ENCODE results near the gene ATP1A2. TPM values are rescaled to one million over a fixed set of nuclear protein-coding genes. Genes with fewer than 3 reads are reported as not detected.

ATP1A2 gene
- total and polyA plus RNA-seq, 2 donors, result 13.2 to 41.5 TPM

DNA sequence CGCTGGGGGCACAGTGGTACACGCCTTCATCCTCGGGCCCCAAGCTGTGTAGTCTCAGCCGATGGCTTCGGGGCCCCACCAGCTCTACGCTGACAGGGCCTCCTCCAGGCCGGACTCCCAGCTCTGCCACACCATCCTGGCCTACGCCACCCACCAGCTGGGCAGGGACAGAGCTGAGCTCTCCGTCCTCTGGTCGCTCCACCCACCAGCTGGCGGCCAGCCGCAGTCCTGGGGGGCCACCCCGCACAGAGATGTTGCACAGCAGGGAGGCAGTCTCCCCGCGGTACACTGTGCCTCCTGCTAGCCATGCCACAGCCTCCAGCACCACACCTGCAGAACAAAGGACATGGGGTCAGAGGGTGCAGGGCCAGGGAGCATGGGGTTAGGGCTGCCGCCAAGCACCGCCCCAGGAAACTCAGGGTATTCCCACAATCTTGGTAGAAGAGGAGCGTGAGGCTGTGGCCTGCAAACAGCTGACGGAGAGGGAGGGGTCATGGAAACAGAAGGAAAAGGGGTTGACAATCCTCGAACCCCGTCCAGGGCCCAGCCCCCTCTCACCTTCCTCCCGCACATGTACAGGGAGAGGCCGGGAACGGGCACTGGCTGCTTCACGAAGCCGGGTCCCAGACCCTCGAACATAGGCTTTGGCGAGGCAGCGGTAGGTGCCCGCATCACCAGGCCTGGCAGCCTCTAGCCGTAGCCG, 23.0 kb upstream of the ATP1A2 start:
- peaks cover 2% of the 10 kb centered on the region for H3K36me3 ChIP-seq (ENCODE audit: insufficient read depth)
- DNase-seq (ENCODE audit: extremely low spot score), result no peak

DNA sequence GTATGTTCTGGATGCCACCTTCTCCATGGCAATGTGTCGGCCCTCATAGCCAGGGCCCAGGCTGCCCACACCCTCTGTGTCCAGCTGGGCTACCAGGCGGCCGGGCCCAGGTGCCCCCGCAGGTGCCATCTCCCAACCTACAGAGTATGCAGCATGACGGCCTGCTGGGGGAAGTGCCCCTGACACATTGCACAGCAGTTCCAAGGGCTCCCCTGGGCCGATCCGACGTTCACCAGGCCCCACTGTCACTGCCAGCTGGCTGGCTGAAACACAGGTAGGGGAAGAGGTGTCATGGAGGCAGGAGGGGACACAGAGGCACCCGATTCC, 22.5 kb upstream of the ATP1A2 start:
- Histone ChIP-seq H3K27ac (ENCODE audit: low read depth) (no peak overlapping the region), H3K36me3 (ENCODE audit: insufficient read depth) (peaks cover 2% of the 10 kb centered on the region), H3K4me3 (ENCODE audit: low read depth, low read length) (no peak overlapping the region), H3K4me1 (ENCODE audit: insufficient read depth) (no peaks in the 10 kb centered on the region)
- 82% methylated on average over 9 of the region's 9 CpGs for WGBS
- DNase-seq (ENCODE audit: extremely low spot score), result no peak

More for the DNA sequence above, 23.0 kb upstream of the ATP1A2 start:
- 95% methylated on average over 32 of the region's 32 CpGs for WGBS
- Histone ChIP-seq H3K4me3 (ENCODE audit: low read depth, low read length) (no peak overlapping the region), H3K27ac (ENCODE audit: low read depth) (no peak overlapping the region), H3K4me1 (ENCODE audit: insufficient read depth) (no peaks in the 10 kb centered on the region)

DNA sequence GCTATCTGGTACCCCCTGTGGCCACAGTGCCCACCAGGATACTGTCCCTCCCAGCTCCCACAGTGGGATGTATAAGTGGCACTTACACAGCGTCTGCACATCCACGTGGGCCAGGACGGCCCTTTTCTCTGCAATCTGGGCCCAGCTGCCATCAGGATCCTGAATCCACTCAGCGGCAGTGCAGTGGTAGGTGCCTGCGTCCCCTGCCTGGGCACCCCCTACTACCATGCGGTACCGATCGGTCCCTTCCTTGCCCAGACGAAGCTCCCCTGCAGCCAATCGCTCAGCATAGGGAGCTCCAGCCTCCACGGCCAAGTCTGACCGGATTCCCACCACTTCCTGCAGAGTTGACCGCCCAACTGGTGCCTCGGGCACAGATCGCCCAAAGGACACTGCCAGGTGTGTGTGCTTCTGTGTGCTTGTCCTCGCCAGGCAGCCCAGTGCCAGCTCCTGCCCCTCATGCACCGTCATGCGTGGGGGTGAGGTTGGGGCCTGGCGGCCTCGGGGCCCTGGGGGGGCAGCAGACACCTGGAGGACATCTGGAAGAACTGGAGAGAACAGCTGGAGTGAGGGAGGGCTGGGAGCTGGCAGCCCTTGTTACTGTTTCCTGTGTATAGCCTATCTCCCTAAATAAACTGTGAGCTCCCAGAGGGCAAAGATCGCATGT, 21.8 kb upstream of the ATP1A2 start:
- Histone ChIP-seq H3K36me3 (ENCODE audit: insufficient read depth) (peaks cover 1% of the 10 kb centered on the region), H3K27ac (ENCODE audit: low read depth) (no peak overlapping the region), H3K4me1 (ENCODE audit: insufficient read depth) (no peaks in the 10 kb centered on the region), H3K4me3 (ENCODE audit: low read depth, low read length) (no peak overlapping the region)
- WGBS, result 83% methylated on average over 21 of the region's 21 CpGs
- no peak for DNase-seq (ENCODE audit: extremely low spot score)

DNA sequence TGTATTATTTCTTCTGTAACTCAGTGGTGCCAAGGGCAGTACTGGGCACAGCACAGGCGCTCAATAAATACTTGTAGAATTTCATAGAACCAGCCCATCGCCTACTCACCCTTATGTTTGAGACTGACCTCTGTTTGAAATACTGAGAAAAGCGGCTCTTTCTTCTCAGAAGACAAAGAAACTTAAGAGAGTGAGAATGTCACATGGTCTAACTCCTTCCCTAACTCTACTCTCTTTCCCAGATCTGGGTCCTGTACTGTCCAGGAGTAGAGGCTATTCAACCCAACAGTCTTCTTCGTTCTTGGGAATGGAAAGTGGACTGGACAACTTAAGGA, 21.3 kb upstream of the ATP1A2 start:
- DNase-seq (ENCODE audit: extremely low spot score), result no peak
- Histone ChIP-seq H3K4me1 (ENCODE audit: insufficient read depth) (no peaks in the 10 kb centered on the region), H3K4me3 (ENCODE audit: low read depth, low read length) (no peak overlapping the region), H3K27ac (ENCODE audit: low read depth) (no peak overlapping the region), H3K36me3 (ENCODE audit: insufficient read depth) (no peaks in the 10 kb centered on the region)
- 83% methylated on average over 4 of the region's 4 CpGs for WGBS

DNA sequence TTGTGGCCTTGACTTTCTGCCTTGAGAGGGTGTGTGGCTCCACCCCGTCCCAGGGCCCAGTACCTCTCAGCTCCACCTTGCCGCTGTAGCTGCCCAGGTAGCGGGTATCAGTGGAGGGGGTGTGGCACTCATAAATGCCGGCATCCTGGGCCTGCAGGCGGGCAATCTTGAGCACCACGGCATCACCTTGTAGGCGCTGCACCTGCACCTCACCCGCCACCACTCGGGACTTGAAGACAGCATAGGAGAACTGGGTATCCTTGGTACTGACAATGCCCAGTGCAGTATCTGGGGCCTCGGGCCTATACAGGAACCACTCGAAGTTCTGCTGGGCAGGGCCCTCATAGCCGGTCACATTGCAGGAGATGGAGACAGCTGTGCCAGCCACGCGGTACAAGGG, 20.8 kb upstream of the ATP1A2 start:
- 95% methylated on average over 14 of the region's 14 CpGs for WGBS
- H3K27ac ChIP-seq (ENCODE audit: low read depth), result no peak overlapping the region
- DNase-seq (ENCODE audit: extremely low spot score), result no peak
- H3K4me3 ChIP-seq (ENCODE audit: low read depth, low read length), result no peak overlapping the region
- no peaks in the 10 kb centered on the region for H3K36me3 ChIP-seq (ENCODE audit: insufficient read depth)
- H3K4me1 ChIP-seq (ENCODE audit: insufficient read depth), result no peaks in the 10 kb centered on the region

DNA sequence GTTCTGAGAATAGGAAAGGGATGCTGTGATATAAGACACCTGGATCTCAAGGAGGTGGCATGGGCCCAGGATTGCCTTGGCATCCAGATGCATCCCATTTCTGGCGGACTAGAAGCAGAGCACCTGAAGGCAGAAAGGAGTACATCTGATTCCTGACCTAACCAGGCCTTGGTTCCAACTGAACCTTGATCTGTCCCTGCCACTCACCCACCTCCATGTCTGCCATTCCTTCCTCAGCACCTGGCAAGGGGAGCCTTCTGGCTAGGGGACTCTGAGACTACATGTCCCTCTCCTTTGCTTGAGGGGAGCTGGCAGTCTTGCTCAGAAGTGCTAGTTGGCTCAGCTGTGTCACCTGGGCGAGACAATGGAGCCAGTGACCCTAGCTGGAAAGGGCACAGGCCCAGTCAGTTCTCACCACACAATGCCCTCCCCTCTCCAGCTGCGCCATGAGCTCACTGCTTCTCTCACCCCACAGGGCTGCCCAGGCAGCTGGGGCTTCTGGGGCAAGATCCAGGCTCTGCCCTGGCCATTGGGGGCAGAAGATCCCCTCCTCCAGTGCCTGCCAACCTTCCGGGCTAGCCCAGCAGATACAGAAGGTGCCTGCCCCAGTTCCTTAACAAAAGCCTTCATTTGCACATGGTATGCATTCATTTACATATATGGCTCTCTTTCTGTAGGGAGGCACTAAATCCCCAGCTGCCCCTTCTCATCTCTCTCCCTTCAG, 20.0 kb upstream of the ATP1A2 start:
- DNase-seq (ENCODE audit: extremely low spot score), result no peak
- WGBS, result 98% methylated on average over 4 of the region's 4 CpGs
- Histone ChIP-seq H3K36me3 (ENCODE audit: insufficient read depth) (no peaks in the 10 kb centered on the region), H3K4me3 (ENCODE audit: low read depth, low read length) (no peak overlapping the region), H3K27ac (ENCODE audit: low read depth) (no peak overlapping the region), H3K4me1 (ENCODE audit: insufficient read depth) (no peaks in the 10 kb centered on the region)

DNA sequence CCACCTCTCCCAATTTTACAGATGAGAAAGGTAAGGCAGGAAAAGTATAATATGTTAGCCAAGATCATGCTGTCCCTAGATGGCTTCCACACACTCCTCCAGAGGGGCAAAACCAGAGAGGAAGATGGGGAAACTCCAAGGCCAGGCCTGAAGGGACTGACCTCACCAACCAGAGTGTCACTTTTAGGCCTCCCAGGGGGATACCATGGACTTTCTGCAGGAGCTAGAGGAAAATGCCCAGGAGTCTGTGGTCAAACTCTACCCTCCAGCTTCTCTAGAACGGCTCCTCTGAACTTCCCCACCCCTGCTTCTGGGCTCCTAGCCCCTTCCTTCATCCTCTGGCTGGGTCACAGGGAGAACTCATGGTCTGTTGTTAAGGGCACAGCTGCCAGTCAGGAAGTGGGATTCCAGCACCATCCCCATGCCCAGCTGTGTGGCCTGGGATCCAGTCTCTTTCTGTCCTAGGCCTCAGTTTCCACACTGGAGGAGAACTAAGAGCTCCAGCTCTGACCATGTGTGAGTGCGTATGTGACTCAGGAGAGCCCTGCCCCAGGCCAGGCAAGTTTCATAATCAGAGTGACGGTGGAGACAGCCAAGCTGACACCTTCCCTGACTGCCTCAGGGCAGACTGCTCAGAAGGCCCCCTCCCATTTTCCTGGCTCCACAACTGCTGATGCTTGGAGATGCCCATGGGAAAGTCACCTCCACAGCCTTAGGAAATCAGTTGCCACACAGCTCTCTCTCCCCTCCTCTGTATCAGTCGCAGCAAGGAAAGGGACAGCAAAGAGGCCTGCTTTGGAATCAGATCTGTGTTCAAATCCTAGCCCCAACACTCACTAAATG, 19.1 kb upstream of the ATP1A2 start:
- DNase-seq (ENCODE audit: extremely low spot score), result no peak
- Histone ChIP-seq H3K36me3 (ENCODE audit: insufficient read depth) (no peaks in the 10 kb centered on the region), H3K4me1 (ENCODE audit: insufficient read depth) (no peaks in the 10 kb centered on the region), H3K27ac (ENCODE audit: low read depth) (no peak overlapping the region), H3K4me3 (ENCODE audit: low read depth, low read length) (no peak overlapping the region)
- 81% methylated on average over 4 of the region's 4 CpGs for WGBS

DNA sequence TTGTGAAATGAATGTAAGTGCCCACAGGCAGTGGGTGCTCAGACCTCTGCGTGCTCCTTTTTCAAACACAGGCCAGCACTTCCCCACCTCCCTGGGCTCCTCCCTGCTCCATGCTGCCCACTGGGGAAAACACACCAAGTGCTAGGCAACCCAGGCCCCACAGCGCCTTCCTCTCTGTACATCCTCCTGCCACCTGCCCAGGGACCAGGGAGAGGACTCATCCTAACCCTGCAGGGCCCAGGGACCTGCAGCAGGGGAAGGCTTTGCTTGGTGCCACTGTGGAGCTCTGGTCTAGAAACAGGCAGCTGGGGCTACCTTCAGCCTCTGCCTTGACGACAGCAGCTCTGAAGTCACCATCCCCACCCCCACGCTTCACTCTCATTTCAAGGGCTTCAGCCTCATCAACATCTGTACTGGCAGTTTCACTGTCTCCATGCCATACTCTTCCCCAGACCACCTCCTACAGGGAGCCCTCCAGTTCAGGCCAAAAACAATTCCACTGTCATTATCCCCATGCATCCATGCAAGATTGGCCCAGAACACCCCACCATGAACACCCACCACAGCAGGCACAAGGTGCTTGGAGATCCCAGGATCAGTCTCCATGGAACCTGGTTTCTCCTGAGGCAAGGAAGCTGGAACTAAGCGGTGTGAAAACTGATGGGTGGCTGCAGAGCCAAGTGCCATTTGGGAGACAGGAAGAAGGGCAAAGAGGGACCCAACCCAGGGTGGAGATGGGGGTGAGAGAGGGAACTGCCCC, 18.2 kb upstream of the ATP1A2 start:
- no peaks in the 10 kb centered on the region for H3K4me1 ChIP-seq (ENCODE audit: insufficient read depth)
- WGBS, result 83% methylated on average over 5 of the region's 5 CpGs
- peak overlapping the region; percentile 77 for H3K4me3 ChIP-seq (ENCODE audit: low read depth, low read length)
- H3K27ac ChIP-seq (ENCODE audit: low read depth), result no peak overlapping the region
- H3K36me3 ChIP-seq (ENCODE audit: insufficient read depth), result no peaks in the 10 kb centered on the region
- DNase-seq (ENCODE audit: extremely low spot score), result no peak

DNA sequence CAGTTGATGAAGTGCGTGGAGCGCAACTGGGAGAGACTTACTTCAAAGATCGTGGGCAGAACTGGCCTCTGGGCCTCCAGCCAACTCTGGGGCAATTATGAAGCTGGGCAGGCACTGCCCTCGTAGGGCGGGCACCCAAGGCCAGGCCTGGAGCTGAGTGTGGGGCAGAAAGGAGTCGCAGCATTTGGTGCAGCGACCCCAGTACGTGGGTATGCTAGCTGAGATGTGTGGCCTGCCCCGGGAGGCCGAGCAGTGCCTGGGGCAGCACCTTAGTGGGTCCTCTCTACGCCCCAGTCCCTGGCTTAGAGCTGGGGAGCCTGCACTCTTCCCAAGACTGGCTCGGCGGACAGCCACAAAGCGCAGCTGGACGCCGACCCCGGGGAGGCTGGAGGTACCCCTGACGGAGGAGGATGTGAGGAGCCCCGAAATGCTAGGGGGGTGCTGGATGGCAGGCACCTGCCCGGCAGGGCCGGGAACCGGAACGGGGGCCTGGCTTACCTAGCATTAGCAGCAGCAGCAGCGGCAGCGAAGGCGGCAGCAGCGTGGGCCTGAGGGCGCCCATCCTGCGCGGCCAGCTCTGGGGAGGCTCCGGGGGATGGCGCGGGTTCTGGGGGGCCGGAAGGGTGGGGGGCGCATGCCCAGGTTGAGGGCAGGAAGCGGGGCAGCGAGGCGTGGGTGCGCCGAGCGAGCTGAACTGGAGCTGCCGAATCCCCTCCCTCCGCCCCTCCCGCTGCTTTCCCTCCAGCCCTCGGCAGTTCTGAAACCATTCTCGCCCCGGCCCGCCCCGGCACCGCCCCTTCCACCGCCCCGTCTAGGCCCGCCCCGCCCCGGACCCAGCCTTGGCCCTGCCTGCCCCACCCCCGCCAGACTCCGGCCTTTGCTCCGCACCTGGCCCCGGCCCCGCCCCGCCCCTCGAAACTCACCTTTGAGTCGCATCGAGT, 17.4 kb upstream of the ATP1A2 start, which contains the start of gene IGSF8:
TSS of gene IGSF8 (minus strand) at position 709 of the 941 bp plus-strand sequence. CDS start at position 562, 147 bp downstream.
- Histone ChIP-seq H3K4me3 (ENCODE audit: low read depth, low read length) (peak within 1 kb of the TSS; percentile 77), H3K4me1 (ENCODE audit: insufficient read depth) (no peaks in the 10 kb centered on the region), H3K27ac (ENCODE audit: low read depth) (peak within 1 kb of the TSS; percentile 90), H3K36me3 (ENCODE audit: insufficient read depth) (no peaks in the 10 kb centered on the region)
- peak; percentile 54 for DNase-seq (ENCODE audit: extremely low spot score)
- WGBS, result 5% methylated on average over 64 of the region's 64 CpGs

DNA sequence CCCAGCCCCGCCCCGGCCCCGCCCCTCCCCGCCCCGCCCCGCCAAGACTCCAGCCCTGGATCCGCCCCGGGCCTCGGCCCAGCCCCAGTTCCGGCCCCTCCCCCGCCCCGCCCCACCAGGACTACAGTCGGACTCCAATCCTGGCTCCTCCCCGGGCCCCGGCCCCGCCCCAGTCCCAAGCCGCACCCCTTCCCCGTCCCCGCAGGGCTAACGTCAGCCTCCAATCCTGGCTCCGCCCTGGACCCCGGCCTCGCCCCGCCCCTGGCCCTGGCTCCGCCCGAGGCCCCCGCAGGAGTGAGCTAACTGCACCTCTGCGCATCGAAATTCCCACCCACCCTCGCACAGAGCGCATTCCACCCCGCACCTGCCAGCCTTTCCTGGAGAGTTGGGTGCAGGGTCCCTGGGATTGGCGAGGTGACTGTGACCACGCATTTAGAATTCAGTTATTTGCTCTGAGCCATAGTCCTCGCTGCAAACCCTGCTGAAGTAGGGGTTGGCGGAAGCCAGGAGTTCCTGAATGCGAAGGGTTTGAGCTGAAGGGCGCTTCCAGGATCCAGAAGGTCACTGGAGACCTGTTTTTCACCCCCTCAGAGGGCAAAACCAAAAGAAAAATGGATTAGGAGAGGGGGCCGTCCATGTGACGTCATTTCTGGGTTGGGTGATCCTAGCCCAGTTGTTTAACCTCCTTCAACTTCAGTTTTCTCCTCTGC, 16.6 kb upstream of the ATP1A2 start:
- Histone ChIP-seq H3K4me1 (ENCODE audit: insufficient read depth) (no peaks in the 10 kb centered on the region), H3K4me3 (ENCODE audit: low read depth, low read length) (peak overlapping the region; percentile 77), H3K27ac (ENCODE audit: low read depth) (peak overlapping the region; percentile 90), H3K36me3 (ENCODE audit: insufficient read depth) (no peaks in the 10 kb centered on the region)
- DNase-seq (ENCODE audit: extremely low spot score), result peak; percentile 91
- WGBS, result 4% methylated on average over 39 of the region's 40 CpGs

DNA sequence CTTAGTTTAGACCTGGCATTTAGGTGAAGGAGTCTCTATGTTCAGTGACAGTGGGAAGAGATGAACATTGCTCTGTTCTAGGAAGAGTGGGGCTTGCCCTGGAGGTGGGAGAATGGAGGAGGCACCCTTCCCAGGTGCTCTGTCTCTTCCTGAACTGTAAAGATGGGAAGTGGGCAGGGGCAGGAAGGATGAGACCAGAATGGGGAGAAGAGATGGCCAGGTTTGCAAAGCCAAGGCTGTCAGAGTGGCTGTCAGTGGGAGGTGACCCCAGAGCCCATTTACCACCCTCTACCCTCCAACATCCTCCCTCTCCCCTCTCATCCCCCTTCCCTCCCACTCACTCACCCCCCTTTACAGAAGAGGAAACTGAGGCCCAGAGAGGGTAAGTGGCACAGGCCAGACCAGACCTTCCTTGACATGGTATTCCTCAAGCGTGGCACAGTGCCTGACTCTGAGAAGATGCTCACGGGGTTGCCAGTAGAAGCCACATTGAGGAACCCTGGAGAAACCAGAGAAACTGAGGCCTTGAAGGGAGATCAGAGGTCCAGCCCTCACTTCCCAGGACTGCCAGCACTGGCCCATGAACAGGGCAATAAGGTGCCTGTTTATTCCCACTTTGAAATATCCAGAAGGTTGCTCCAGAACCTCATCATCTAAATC, 15.7 kb upstream of the ATP1A2 start:
- DNase-seq (ENCODE audit: extremely low spot score), result no peak
- 96% methylated on average over 2 of the region's 2 CpGs for WGBS
- H3K4me1 ChIP-seq (ENCODE audit: insufficient read depth), result no peaks in the 10 kb centered on the region

More for the DNA sequence above, 15.7 kb upstream of the ATP1A2 start:
- no peaks in the 10 kb centered on the region for H3K36me3 ChIP-seq (ENCODE audit: insufficient read depth)
- H3K4me3 ChIP-seq (ENCODE audit: low read depth, low read length), result no peak overlapping the region
- no peak overlapping the region for H3K27ac ChIP-seq (ENCODE audit: low read depth)
